Measurements from ENCODE around the gene ZNF586. TPM values are rescaled to one million over a fixed set of nuclear protein-coding genes. Genes with fewer than 3 reads are reported as not detected.

ZNF586 gene
- total RNA-seq, 2 donors from 2014 or later: 15.1 to 17.0 TPM

DNA sequence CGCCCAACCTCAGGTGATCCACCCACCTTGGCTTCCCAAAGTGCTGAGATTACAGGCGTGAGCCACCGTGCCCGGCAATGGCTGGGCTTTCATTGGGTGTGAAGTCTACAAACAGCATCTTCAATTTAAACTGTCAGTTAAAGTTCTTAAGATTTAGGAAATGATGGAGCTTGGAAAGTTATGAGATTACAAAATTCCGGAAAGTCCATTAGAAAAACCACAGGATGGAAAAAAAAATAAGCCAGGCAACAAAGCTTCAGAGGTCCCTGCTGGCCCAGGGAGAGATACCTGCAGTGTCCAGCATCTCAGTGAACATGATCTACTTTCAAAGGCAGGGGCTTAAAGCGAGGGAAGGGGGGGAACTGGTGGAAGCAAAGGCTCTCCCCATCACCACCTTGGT, 56.0 kb downstream of the ZNF586 start:
- Mint-ChIP-seq H3K36me3 (ENCODE audit: low read depth) (peaks cover 51% of the 10 kb centered on the region), H3K4me3 (no peak overlapping the region), H3K9me3 (peaks cover 5% of the 10 kb centered on the region), H3K27me3 (ENCODE audit: insufficient read depth) (no peaks in the 10 kb centered on the region), H3K4me1 (peaks cover 51% of the 10 kb centered on the region), H3K27ac (no peak overlapping the region)
- no peak for DNase-seq
- TF ChIP-seq CTCF (conservative IDR thresholded peaks at IDR 0.05): no peak
- Histone ChIP-seq H3K36me3 (ENCODE audit: control insufficient read depth, insufficient read depth, low read length) (peaks cover 44% of the 10 kb centered on the region), H3K9ac (ENCODE audit: extremely low read depth, low read length, poor library complexity, severe bottlenecking) (no peak overlapping the region), H3K27me3 (ENCODE audit: control insufficient read depth, insufficient read depth, low read length, poor library complexity, severe bottlenecking) (no peaks in the 10 kb centered on the region), H3K9me3 (ENCODE audit: control insufficient read depth, low read length) (peaks cover 9% of the 10 kb centered on the region), H3K27ac (ENCODE audit: low read depth, low read length) (no peak overlapping the region), H3K4me1 (ENCODE audit: control insufficient read depth, insufficient read depth, low read length) (no peaks in the 10 kb centered on the region), H3K4me3 (ENCODE audit: low read length) (no peak overlapping the region)
- 94 to 96% methylated on average over 5 of the region's 6 CpGs for WGBS, 2 experiments (ENCODE audit: insufficient coverage in 1 of 2, insufficient read length in 1 of 2)

DNA sequence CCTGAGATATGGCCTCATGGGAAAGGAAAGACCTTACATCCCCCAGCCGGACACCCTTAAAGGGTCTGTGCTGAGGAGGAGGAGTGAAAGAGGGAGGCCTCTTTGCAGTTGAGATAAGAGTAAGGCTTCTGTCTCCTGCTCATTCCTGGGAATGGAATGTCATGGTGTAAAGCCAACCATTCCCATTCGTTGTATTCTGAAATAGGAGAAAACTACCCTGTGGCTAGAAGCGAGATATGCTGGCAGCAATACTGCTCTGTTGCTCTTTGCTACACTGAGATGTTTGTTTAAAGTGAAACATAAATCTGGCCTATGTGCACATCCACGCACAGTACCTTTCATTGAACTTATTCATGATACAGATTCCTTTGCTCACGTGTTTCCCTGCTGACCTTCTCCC, 59.8 kb downstream of the ZNF586 start:
- Histone ChIP-seq H3K4me3 (ENCODE audit: low read length) (no peak overlapping the region), H3K9ac (ENCODE audit: extremely low read depth, low read length, poor library complexity, severe bottlenecking) (no peak overlapping the region), H3K4me1 (ENCODE audit: control insufficient read depth, insufficient read depth, low read length) (no peaks in the 10 kb centered on the region), H3K36me3 (ENCODE audit: control insufficient read depth, insufficient read depth, low read length) (peaks cover 39% of the 10 kb centered on the region), H3K9me3 (ENCODE audit: control insufficient read depth, low read length) (peaks cover 9% of the 10 kb centered on the region), H3K27ac (ENCODE audit: low read depth, low read length) (peak overlapping the region; percentile 46), H3K27me3 (ENCODE audit: control insufficient read depth, insufficient read depth, low read length, poor library complexity, severe bottlenecking) (no peaks in the 10 kb centered on the region)
- Mint-ChIP-seq H3K36me3 (ENCODE audit: low read depth) (peaks cover 49% of the 10 kb centered on the region), H3K4me3 (peak overlapping the region; percentile 86), H3K4me1 (peaks cover 40% of the 10 kb centered on the region), H3K27me3 (ENCODE audit: insufficient read depth) (no peaks in the 10 kb centered on the region), H3K27ac (peak overlapping the region; percentile 99), H3K9me3 (peaks cover 5% of the 10 kb centered on the region)
- 85 to 92% methylated on average over 4 to 5 of the region's 5 CpGs for WGBS, 2 experiments (ENCODE audit: insufficient coverage in 1 of 2, insufficient read length in 1 of 2)
- no peak for TF ChIP-seq CTCF (conservative IDR thresholded peaks at IDR 0.05)
- no peak for DNase-seq

DNA sequence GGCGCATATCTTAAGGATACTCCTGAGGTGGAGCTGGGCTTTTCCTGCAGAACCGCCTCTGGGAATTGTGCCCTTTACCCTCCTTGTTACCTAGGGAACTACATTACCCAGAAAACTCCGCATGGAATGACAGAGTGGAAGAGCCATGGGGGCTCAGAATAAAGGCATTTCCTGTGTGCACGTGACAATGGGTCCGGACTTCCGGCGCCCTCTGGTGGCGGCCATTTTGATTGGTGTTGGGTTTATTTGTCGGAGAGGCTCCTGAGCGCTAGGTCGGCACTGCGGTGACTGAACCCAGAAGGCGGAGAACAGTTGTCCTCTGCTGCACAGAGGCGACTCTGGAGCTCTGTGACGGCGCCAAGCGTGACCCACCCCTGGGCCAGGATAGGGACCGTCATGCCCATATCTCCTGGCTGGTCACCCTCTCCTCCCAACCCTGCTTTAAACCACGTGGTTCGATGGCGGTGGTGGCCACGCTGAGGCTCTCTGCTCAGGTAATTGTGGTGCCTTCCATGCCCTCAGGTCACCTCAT, 60.7 kb downstream of the ZNF586 start, which contains the start of gene ZNF587B:
TSS of gene ZNF587B (plus strand) at position 229 of the 532 bp plus-strand sequence. CDS start at position 459, 230 bp downstream.
- H3K4me1 ChIP-seq (ENCODE audit: control insufficient read depth, insufficient read depth, low read length): no peaks in the 10 kb centered on the region
- peaks cover 5% of the 10 kb centered on the region for H3K9me3 Mint-ChIP-seq
- peak; percentile 61 for TF ChIP-seq CTCF (conservative IDR thresholded peaks at IDR 0.05)
- H3K4me1 Mint-ChIP-seq: peaks cover 35% of the 10 kb centered on the region
- peaks cover 32% of the 10 kb centered on the region for H3K36me3 ChIP-seq (ENCODE audit: control insufficient read depth, insufficient read depth, low read length)
- H3K9ac ChIP-seq (ENCODE audit: extremely low read depth, low read length, poor library complexity, severe bottlenecking): peak within 1 kb of the TSS; percentile 92
- no peaks in the 10 kb centered on the region for H3K27me3 Mint-ChIP-seq (ENCODE audit: insufficient read depth)
- 1 to 3% methylated on average over 6 to 22 of the region's 22 CpGs for WGBS, 2 experiments (ENCODE audit: insufficient coverage in 1 of 2, insufficient read length in 1 of 2)
- peaks cover 9% of the 10 kb centered on the region for H3K9me3 ChIP-seq (ENCODE audit: control insufficient read depth, low read length)
- H3K4me3 ChIP-seq (ENCODE audit: low read length): peak within 1 kb of the TSS; percentile 81
- H3K27ac Mint-ChIP-seq: peak within 1 kb of the TSS; percentile 99
- H3K36me3 Mint-ChIP-seq (ENCODE audit: low read depth): peaks cover 44% of the 10 kb centered on the region
- H3K4me3 Mint-ChIP-seq: peak within 1 kb of the TSS; percentile 86
- no peaks in the 10 kb centered on the region for H3K27me3 ChIP-seq (ENCODE audit: control insufficient read depth, insufficient read depth, low read length, poor library complexity, severe bottlenecking)
- peak within 1 kb of the TSS; percentile 93 for H3K27ac ChIP-seq (ENCODE audit: low read depth, low read length)
- peak; percentile 97 for DNase-seq

Other genes with a start within 250 kb of the ZNF586 start
- gene ZNF549, start 242.3 kb upstream of the ZNF586 start, total RNA-seq: 10 to 100 TPM in 1 of 2 donors, 1 to 10 TPM in 1; 9.5 to 14.0 TPM
- gene ZNF550, start 209.8 kb upstream of the ZNF586 start, total RNA-seq: 10 to 100 TPM; 12.3 to 16.2 TPM
- 1 to 10 TPM; 8.0 to 9.1 TPM for gene ZNF416, start 190.8 kb upstream of the ZNF586 start, total RNA-seq
- 10 to 100 TPM; 15.8 to 25.7 TPM for gene ZIK1, start 185.5 kb upstream of the ZNF586 start, total RNA-seq
- gene ZNF530, start 169.8 kb upstream of the ZNF586 start, total RNA-seq: 10 to 100 TPM in 1 of 2 donors, 1 to 10 TPM in 1; 5.6 to 10.1 TPM
- gene ZNF134, start 155.4 kb upstream of the ZNF586 start, total RNA-seq: 10 to 100 TPM; 30.8 to 37.5 TPM
- 10 to 100 TPM; 17.4 to 20.7 TPM for gene ZNF211, start 136.5 kb upstream of the ZNF586 start, total RNA-seq
- not detected for gene ZSCAN4, start 100.7 kb upstream of the ZNF586 start, total RNA-seq
- 10 to 100 TPM; 15.2 to 19.0 TPM for gene ZNF551, start 87.7 kb upstream of the ZNF586 start, total RNA-seq
- 10 to 100 TPM; 15.9 to 21.2 TPM for gene ZNF154, start 60.5 kb upstream of the ZNF586 start, total RNA-seq
- 1 to 10 TPM; 6.0 to 9.6 TPM for gene ZNF671, start 42.1 kb upstream of the ZNF586 start, total RNA-seq
- 10 to 100 TPM; 16.2 to 21.4 TPM for gene ZNF776, start 22.9 kb upstream of the ZNF586 start, total RNA-seq
- 10 to 100 TPM; 17.4 to 18.8 TPM for gene ZNF552, start 45.2 kb downstream of the ZNF586 start, total RNA-seq
- gene ZNF587B, start 60.6 kb downstream of the ZNF586 start, total RNA-seq: 10 to 100 TPM; 37.0 to 39.9 TPM
- 10 to 100 TPM; 64.1 to 98.1 TPM for gene ZNF587, start 80.2 kb downstream of the ZNF586 start, total RNA-seq
- gene ZNF814, start 119.4 kb downstream of the ZNF586 start, total RNA-seq: 10 to 100 TPM; 54.7 to 63.0 TPM
- 10 to 100 TPM; 16.5 to 30.9 TPM for gene ZNF417, start 146.9 kb downstream of the ZNF586 start, total RNA-seq
- 10 to 100 TPM; 21.5 to 29.6 TPM for gene ZNF418, start 165.7 kb downstream of the ZNF586 start, total RNA-seq
- gene ZNF256, start 178.0 kb downstream of the ZNF586 start, total RNA-seq: 10 to 100 TPM; 10.4 to 11.0 TPM
- gene C19orf18, start 204.9 kb downstream of the ZNF586 start, total RNA-seq: under 1 TPM; 0.40 to 0.51 TPM
- gene ZNF606, start 233.1 kb downstream of the ZNF586 start, total RNA-seq: 10 to 100 TPM; 25.8 to 34.7 TPM